Left lung (tissue), 10 donors: ENCODE data around the gene SLFN12. TPM values are rescaled to one million over a fixed set of nuclear protein-coding genes. Genes with fewer than 3 reads are reported as not detected.
A peak's percentile ranks its signal among the peaks of the same experiment; 100 is the strongest.
"Not testable (repeated sequence)": the region's sequence is repeated elsewhere in the genome, so short reads cannot be mapped to it uniquely, and the experiment has no call there.

Source experiments
- ATAC-seq: fragments of 200-7000 bp; cut with Tn5 transposase; one replicate; pipeline ENCODE4 v1.9.1; 2020; ENCODE audit warnings: moderate library complexity
- DNase-seq, 4 donors: peaks; one replicate each; pipeline ENCODE4 v3.0.0-alpha.2; 2013 to 2020
- H3K27ac ChIP-seq, 2 donors: fragments of 200-600 bp; sonication (generic) in 1 of 2; one replicate each; pipeline versions ENCODE4 v1.5.0 to v1.8.0; 2020 to 2021
- H3K27me3 ChIP-seq, 2 donors: fragments of 200-600 bp; sonication (generic) in 1 of 2; one replicate each; pipeline versions ENCODE4 v1.5.0 to v1.8.0; 2020 to 2021
- H3K36me3 ChIP-seq, 2 donors: fragments of 200-600 bp; sonication (generic) in 1 of 2; one replicate each; pipeline versions ENCODE4 v1.5.0 to v1.8.0; 2020 to 2021
- H3K4me1 ChIP-seq, 2 donors: fragments of 200-600 bp; one replicate each; pipeline ENCODE4 v1.8.0; 2021
- H3K4me3 ChIP-seq, 2 donors: fragments of 200-600 bp; sonication (generic) in 1 of 2; one replicate each; pipeline versions ENCODE4 v1.5.0 to v1.8.0; 2020 to 2021; ENCODE audit warnings: mild to moderate bottlenecking in 1 of 2
- H3K9me3 ChIP-seq, 2 donors: fragments of 200-600 bp; sonication (generic) in 1 of 2; one replicate each; pipeline versions ENCODE4 v1.5.0 to v1.8.0; 2020 to 2021
- intact Hi-C, 2 donors: fragments of 100-400 bp; cut with DNase I; formaldehyde crosslinking; loops; one replicate each; pipeline versions ENCODE4 v1.11.2 to v1.14.2; 2022
- polyA plus RNA-seq, 6 donors: library from polyadenylated mRNA; unstranded; fragments of 120-200 nt; gene quantifications; one replicate each; pipeline ENCODE4 v1.2.1, GENCODE V29; 2013; ENCODE audit not compliant: insufficient read length in 6 of 6
- total RNA-seq, 2 donors: library from RNA; stranded (reverse); fragmentation: NEBNext Ultra II Directional; extraction: Animal tissue kit (Norgen Biotek cat#: 25700); gene quantifications; one replicate each; pipeline ENCODE4 v1.2.1, GENCODE V29; 2021
- TF ChIP-seq, protein P1 (sequence below), 2 donors: fragments of 200-600 bp; sonication (generic) in 1 of 2; IDR thresholded peaks; one replicate each; pipeline versions ENCODE4 v1.5.0 to v1.8.0; 2021; ENCODE audit warnings: antibody characterized with exemption in 2 of 2
- donor health status: DM: no; HTN: yes; CAD: no.
- donor health status: DM: no; HTN: no; CAD: no.

The SLFN12 gene
- total and polyA plus RNA-seq, 8 donors, result 16.7 to 33.9 (median 28.0) TPM

DNA sequence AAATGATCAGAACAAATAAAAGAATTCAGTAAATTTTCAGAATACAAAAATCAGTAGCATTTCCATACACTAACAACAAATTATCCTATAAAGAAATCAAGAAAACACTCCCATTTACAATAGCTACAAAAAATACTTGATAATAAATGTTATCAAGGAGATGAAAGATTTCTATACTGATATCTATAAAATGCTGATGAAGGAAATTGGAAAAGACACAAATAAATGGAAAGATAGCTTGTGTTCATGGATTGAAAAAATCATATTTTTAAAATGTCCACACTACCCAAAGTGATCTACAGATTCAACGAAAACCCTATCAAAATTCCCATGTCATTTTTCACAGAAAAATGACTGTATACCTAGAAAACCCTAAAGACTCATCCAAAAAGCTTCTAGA, 18.1 kb downstream of the SLFN12 start:
- no peaks in the 10 kb centered on the region for H3K4me1 ChIP-seq
- intact Hi-C loops, result no loop called here
- no peaks in the 10 kb centered on the region for H3K27me3 ChIP-seq
- peaks cover 0 to 56% of the 10 kb centered on the region in 2 donors for H3K36me3 ChIP-seq
- no peak overlapping the region for H3K27ac ChIP-seq
- H3K9me3 ChIP-seq, result peaks cover 0 to 14% of the 10 kb centered on the region in 2 donors
- TF ChIP-seq, protein P1, sequence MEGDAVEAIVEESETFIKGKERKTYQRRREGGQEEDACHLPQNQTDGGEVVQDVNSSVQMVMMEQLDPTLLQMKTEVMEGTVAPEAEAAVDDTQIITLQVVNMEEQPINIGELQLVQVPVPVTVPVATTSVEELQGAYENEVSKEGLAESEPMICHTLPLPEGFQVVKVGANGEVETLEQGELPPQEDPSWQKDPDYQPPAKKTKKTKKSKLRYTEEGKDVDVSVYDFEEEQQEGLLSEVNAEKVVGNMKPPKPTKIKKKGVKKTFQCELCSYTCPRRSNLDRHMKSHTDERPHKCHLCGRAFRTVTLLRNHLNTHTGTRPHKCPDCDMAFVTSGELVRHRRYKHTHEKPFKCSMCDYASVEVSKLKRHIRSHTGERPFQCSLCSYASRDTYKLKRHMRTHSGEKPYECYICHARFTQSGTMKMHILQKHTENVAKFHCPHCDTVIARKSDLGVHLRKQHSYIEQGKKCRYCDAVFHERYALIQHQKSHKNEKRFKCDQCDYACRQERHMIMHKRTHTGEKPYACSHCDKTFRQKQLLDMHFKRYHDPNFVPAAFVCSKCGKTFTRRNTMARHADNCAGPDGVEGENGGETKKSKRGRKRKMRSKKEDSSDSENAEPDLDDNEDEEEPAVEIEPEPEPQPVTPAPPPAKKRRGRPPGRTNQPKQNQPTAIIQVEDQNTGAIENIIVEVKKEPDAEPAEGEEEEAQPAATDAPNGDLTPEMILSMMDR (IDR thresholded peaks at IDR 0.05), result no peak
- ATAC-seq (no peak), DNase-seq (no peak)
- no peak overlapping the region for H3K4me3 ChIP-seq

DNA sequence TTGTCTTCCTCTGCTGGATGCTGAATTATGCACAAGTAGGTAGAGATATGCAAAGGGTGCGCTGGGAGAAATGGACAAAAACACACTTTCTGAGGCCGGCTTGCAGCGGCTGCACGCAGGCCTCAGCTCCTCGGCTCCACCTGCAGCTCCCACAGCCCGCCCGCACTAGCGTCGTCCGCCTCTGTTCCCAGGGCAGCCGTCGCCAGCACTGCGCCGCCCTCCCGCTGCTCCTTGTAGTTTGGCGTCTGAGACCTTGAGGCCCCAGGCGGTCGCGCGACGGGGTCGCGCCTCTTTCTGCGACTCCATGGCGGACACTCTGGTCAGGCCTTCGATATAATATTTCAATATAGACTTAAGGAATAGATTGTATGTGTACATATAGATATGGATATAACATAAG, 24.8 kb downstream of the SLFN12 start:
- intact Hi-C loops, result no loop called here
- Histone ChIP-seq H3K36me3 (peaks cover 0 to 41% of the 10 kb centered on the region in 2 donors), H3K9me3 (no peaks in the 10 kb centered on the region), H3K27ac (no peak overlapping the region), H3K4me3 (no peak overlapping the region), H3K27me3 (no peaks in the 10 kb centered on the region), H3K4me1 (no peaks in the 10 kb centered on the region)
- DNase-seq (peak in 1 of 4 donors; percentile 69), ATAC-seq (no peak)
- TF ChIP-seq, protein P1 (IDR thresholded peaks at IDR 0.05), result no peak

DNA sequence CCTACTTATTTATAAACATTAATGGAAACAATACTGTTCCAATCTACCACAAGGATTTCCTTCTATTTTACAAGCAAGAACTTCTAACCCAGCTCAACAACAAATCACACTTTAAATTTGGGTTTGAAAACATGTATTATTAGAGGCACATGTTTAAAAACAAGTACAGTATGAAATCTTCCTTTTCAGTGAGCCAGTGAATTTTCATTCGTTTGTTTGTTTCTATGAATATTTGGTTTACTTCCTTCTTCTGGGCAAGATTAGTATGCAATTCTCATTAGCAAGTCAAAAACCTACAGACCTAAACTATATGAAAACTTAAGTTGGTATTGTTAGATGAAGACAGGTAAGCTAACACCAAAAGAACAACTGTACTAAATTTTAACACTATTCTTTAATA, 25.7 kb downstream of the SLFN12 start:
- intact Hi-C loops, result no loop called here
- DNase-seq (no peak), ATAC-seq (no peak)
- Histone ChIP-seq H3K27me3 (no peaks in the 10 kb centered on the region), H3K27ac (no peak overlapping the region), H3K9me3 (no peaks in the 10 kb centered on the region), H3K4me3 (no peak overlapping the region), H3K36me3 (peaks cover 0 to 38% of the 10 kb centered on the region in 2 donors), H3K4me1 (no peaks in the 10 kb centered on the region)
- TF ChIP-seq, protein P1 (IDR thresholded peaks at IDR 0.05), result no peak

DNA sequence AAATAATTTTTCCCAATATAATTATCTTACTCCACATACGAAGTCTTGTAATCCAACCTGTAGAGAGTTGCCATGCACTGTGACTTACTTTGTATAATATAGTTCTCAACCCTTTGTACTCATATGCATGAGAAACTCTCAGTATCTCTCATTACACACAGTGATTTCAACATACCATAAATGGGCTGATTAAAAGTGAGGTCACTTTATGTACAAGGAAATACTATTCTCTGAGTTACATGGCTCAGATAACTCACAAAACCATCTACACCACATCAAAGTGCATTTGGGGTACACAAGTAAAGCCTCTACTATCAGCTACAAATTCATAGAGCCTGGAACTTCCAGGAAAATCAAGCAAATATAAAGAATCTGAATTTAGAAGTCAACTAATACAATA, 27.9 kb downstream of the SLFN12 start:
- no peaks in the 10 kb centered on the region for H3K4me1 ChIP-seq
- intact Hi-C loops, result no loop called here
- H3K27me3 ChIP-seq, result no peaks in the 10 kb centered on the region
- no peak for DNase-seq
- H3K27ac ChIP-seq, result no peak overlapping the region
- no peak for ATAC-seq
- TF ChIP-seq, protein P1 (IDR thresholded peaks at IDR 0.05), result no peak
- no peak overlapping the region for H3K4me3 ChIP-seq
- no peaks in the 10 kb centered on the region for H3K9me3 ChIP-seq
- H3K36me3 ChIP-seq, result peaks cover 0 to 18% of the 10 kb centered on the region in 2 donors

DNA sequence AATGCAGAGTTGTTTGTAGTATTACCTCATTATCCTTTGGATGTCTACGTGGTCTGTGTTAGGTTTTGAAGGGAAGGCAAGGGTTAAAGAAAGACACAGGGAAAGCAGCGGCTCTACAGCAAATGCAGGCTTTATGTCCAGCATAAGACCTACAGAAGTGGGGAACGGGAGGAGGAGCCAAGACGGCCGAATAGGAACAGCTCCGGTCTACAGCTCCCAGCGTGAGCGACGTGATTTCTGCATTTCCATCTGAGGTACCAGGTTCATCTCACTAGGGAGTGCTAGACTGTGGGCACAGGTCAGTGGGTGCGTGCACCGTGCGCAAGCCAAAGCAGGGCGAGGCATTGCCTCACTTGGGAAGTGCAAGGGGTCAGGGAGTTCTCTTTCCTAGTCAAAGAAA, 38.5 kb downstream of the SLFN12 start:
- H3K27ac ChIP-seq, H3K9me3 ChIP-seq, intact Hi-C loops, ATAC-seq, DNase-seq, H3K4me1 ChIP-seq, H3K36me3 ChIP-seq, H3K4me3 ChIP-seq, H3K27me3 ChIP-seq: not testable (repeated sequence)

DNA sequence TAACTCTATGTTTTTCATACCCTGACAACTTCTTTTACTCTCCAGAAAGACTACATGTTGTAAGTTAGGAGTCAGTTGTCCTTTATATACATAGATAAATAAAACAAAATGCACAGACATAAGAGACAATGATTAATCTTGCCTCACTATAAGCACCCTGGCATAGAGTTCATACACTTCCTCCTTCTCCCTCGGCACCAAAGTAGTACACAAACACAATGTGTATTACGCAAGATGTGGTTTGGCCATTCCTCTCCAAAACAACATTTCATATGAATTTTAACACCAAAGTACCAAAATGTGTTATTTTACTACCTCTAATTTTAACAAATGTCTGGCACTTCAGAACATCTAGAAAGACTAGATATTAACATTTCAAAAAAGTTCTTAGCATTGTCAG, 41.6 kb downstream of the SLFN12 start:
- Histone ChIP-seq H3K36me3 (no peaks in the 10 kb centered on the region), H3K9me3 (no peaks in the 10 kb centered on the region), H3K27ac (no peak overlapping the region), H3K4me3 (no peak overlapping the region), H3K27me3 (no peaks in the 10 kb centered on the region), H3K4me1 (peaks cover 0 to 9% of the 10 kb centered on the region in 2 donors)
- peak; percentile 35 for ATAC-seq
- TF ChIP-seq, protein P1 (IDR thresholded peaks at IDR 0.05), result no peak
- DNase-seq, result no peak
- intact Hi-C loops, result no loop called here
